ENCODE results near the gene ZNF18.
"Not testable (repeated sequence)": the region's sequence is repeated elsewhere in the genome, so short reads cannot be mapped to it uniquely, and the experiment has no call there.

DNA sequence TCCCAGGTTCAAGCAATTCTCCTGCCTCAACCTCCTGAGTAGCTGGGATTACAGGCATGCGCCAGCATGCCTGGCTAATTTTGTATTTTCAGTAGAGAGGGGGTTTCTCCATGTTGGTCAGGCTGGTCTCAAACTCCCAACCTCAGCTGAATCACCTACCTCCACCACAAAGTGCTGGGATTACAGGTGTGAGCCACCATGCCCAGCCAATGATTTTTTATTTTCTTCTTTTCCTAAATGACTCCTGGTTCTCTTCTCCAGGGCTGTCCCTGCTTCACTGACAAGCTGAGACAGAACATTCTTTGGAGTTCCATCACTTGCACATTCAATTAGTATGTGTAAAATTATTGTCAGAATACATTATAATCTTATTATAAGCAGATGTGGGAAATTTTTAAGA, 47.7 kb downstream of the ZNF18 start:
- TF ChIP-seq, protein P1, sequence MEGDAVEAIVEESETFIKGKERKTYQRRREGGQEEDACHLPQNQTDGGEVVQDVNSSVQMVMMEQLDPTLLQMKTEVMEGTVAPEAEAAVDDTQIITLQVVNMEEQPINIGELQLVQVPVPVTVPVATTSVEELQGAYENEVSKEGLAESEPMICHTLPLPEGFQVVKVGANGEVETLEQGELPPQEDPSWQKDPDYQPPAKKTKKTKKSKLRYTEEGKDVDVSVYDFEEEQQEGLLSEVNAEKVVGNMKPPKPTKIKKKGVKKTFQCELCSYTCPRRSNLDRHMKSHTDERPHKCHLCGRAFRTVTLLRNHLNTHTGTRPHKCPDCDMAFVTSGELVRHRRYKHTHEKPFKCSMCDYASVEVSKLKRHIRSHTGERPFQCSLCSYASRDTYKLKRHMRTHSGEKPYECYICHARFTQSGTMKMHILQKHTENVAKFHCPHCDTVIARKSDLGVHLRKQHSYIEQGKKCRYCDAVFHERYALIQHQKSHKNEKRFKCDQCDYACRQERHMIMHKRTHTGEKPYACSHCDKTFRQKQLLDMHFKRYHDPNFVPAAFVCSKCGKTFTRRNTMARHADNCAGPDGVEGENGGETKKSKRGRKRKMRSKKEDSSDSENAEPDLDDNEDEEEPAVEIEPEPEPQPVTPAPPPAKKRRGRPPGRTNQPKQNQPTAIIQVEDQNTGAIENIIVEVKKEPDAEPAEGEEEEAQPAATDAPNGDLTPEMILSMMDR (IDR thresholded peaks at IDR 0.05; ENCODE audit: low read depth, low read length, poor library complexity, severe bottlenecking) = not testable (repeated sequence)
- not testable (repeated sequence) for TF ChIP-seq EZH2phosphoT487 (IDR thresholded peaks at IDR 0.05; ENCODE audit: borderline replicate concordance, low read length)
